H9 (cell line): ENCODE data around the gene RIBC1. TPM values are rescaled to one million over a fixed set of nuclear protein-coding genes. Genes with fewer than 3 reads are reported as not detected.

Source experiments
- DNase-seq: peaks from one replicate; pipeline ENCODE4 v3.0.0-alpha.2; 2017
- H2AFZ ChIP-seq: one replicate; pipeline ENCODE4 v1.6.1; 2013; ENCODE audit warnings: mild to moderate bottlenecking, low read length, control low read depth, moderate library complexity
- H2AK5ac ChIP-seq: 2 replicates; pipeline ENCODE4 v1.6.1; 2013; ENCODE audit warnings: low read length, control low read depth, mixed read lengths; ENCODE audit not compliant: insufficient read length
- H2BK120ac ChIP-seq: one replicate; pipeline ENCODE4 v1.6.1; 2013; ENCODE audit warnings: low read depth, mild to moderate bottlenecking, low read length, control low read depth, inconsistent platforms; ENCODE audit not compliant: poor library complexity, severe bottlenecking
- H2BK12ac ChIP-seq: 2 replicates; pipeline ENCODE4 v1.6.1; 2013; ENCODE audit warnings: low read length, control low read depth, mixed read lengths, low read depth; ENCODE audit not compliant: insufficient read length
- H2BK15ac ChIP-seq: 2 replicates; pipeline ENCODE4 v1.6.1; 2013; ENCODE audit warnings: low read depth, low read length, control low read depth
- H2BK20ac ChIP-seq: one replicate; pipeline ENCODE4 v1.6.1; 2013; ENCODE audit warnings: low read depth, mild to moderate bottlenecking, low read length, control low read depth, inconsistent platforms; ENCODE audit not compliant: poor library complexity, severe bottlenecking
- H2BK5ac ChIP-seq: 2 replicates; pipeline ENCODE4 v1.6.1; 2013; ENCODE audit warnings: low read length, control low read depth, mixed read lengths; ENCODE audit not compliant: insufficient read length
- H3K14ac ChIP-seq: 2 replicates; pipeline ENCODE4 v1.6.1; 2013; ENCODE audit warnings: low read length, control low read depth; ENCODE audit not compliant: insufficient read depth
- H3K18ac ChIP-seq: 2 replicates; pipeline ENCODE4 v1.6.1; 2013; ENCODE audit warnings: low read depth, mild to moderate bottlenecking, mixed read lengths, low read length, control low read depth; ENCODE audit not compliant: insufficient read length
- H3K23ac ChIP-seq: 2 replicates; pipeline ENCODE4 v1.6.1; 2013; ENCODE audit warnings: low read length, control low read depth, mixed read lengths, low read depth; ENCODE audit not compliant: insufficient read length
- H3K23me2 ChIP-seq: 2 replicates; pipeline ENCODE4 v1.6.1; 2013; ENCODE audit warnings: low read depth, mild to moderate bottlenecking, mixed read lengths, low read length, control low read depth; ENCODE audit not compliant: insufficient read length, poor library complexity, severe bottlenecking
- H3K27ac ChIP-seq: 2 replicates; pipeline ENCODE4 v1.5.1; 2013; ENCODE audit warnings: low read length, control low read depth, mixed read lengths, low read depth; ENCODE audit not compliant: insufficient read length
- H3K27me3 ChIP-seq: 2 replicates; pipeline ENCODE4 v1.6.1; 2013; ENCODE audit warnings: low read length, control low read depth, inconsistent platforms; ENCODE audit not compliant: insufficient read depth
- H3K4ac ChIP-seq: 2 replicates; pipeline ENCODE4 v1.6.1; 2013; ENCODE audit warnings: low read depth, mild to moderate bottlenecking, control low read depth, inconsistent platforms, low read length, moderate library complexity
- H3K4me1 ChIP-seq: 2 replicates; pipeline ENCODE4 v1.6.1; 2013; ENCODE audit warnings: low read length, control low read depth, inconsistent platforms; ENCODE audit not compliant: insufficient read depth
- H3K4me2 ChIP-seq: 2 replicates; pipeline ENCODE4 v1.6.1; 2013; ENCODE audit warnings: low read length, control low read depth, mixed read lengths; ENCODE audit not compliant: insufficient read length, insufficient read depth
- H3K56ac ChIP-seq: 2 replicates; pipeline ENCODE4 v1.6.1; 2013; ENCODE audit warnings: low read depth, mild to moderate bottlenecking, mixed read lengths, low read length, control low read depth; ENCODE audit not compliant: insufficient read length
- H3K79me1 ChIP-seq: 2 replicates; pipeline ENCODE4 v1.6.1; 2013; ENCODE audit warnings: low read depth, mild to moderate bottlenecking, moderate library complexity, low read length, control low read depth, inconsistent platforms; ENCODE audit not compliant: insufficient read depth, poor library complexity, severe bottlenecking
- H3K79me2 ChIP-seq: 2 replicates; pipeline ENCODE4 v1.6.1; 2013; ENCODE audit warnings: low read length, control low read depth, inconsistent platforms; ENCODE audit not compliant: insufficient read depth
- H3K9ac ChIP-seq: 2 replicates; pipeline ENCODE4 v1.6.1; 2013; ENCODE audit warnings: low read length, control low read depth, mixed read lengths; ENCODE audit not compliant: insufficient read length; ENCODE audit errors: extremely low read depth
- H3K9me3 ChIP-seq: one replicate; pipeline ENCODE4 v1.6.1; 2013; ENCODE audit warnings: low read depth, low read length, inconsistent platforms; ENCODE audit not compliant: control insufficient read depth
- H3T11ph ChIP-seq: one replicate; pipeline ENCODE4 v1.6.1; 2013; ENCODE audit warnings: mild to moderate bottlenecking, low read length, control low read depth, inconsistent platforms
- H4K20me1 ChIP-seq: one replicate; pipeline ENCODE4 v1.6.1; 2013; ENCODE audit not compliant: control insufficient read depth, insufficient read length, insufficient read depth
- H4K5ac ChIP-seq: 2 replicates; pipeline ENCODE4 v1.6.1; 2013; ENCODE audit warnings: low read depth, mild to moderate bottlenecking, mixed read lengths, low read length, control low read depth; ENCODE audit not compliant: insufficient read length
- H4K8ac ChIP-seq: replicated peaks from 2 replicates; pipeline ENCODE4 v1.6.1; 2013; ENCODE audit warnings: low read length, control low read depth, mixed read lengths, low read depth; ENCODE audit not compliant: insufficient read length
- H4K91ac ChIP-seq: 2 replicates; pipeline ENCODE4 v1.6.1; 2013; ENCODE audit warnings: low read depth, mild to moderate bottlenecking, moderate library complexity, mixed read lengths, low read length, control low read depth; ENCODE audit not compliant: insufficient read length
- H3K27ac Mint-ChIP-seq, 3 experiments: 2 replicates in 2 of 3; 3 replicates in 1 of 3; pipeline ENCODE4 v1.8.0; 2020 to 2021; ENCODE audit warnings: mixed read lengths in 3 of 3, mild to moderate bottlenecking in 1 of 3, moderate library complexity in 1 of 3
- H3K27me3 Mint-ChIP-seq: 2 replicates; pipeline ENCODE4 v1.8.0; 2021; ENCODE audit warnings: low read depth, mild to moderate bottlenecking, moderate library complexity, mixed read lengths
- H3K36me3 Mint-ChIP-seq, 3 experiments: 2 replicates in 2 of 3; 3 replicates in 1 of 3; pipeline ENCODE4 v1.8.0; 2020 to 2021; ENCODE audit warnings: low read depth in 3 of 3, mixed read lengths in 3 of 3; ENCODE audit not compliant: insufficient read depth in 1 of 3
- H3K4me1 Mint-ChIP-seq, 2 experiments: 2 replicates each; pipeline ENCODE4 v1.8.0; 2020; ENCODE audit warnings: mixed read lengths in 2 of 2
- H3K4me3 Mint-ChIP-seq, 2 experiments: 2 replicates in 1 of 2; 3 replicates in 1 of 2; pipeline ENCODE4 v1.8.0; 2020 to 2021; ENCODE audit warnings: mild to moderate bottlenecking in 2 of 2, mixed read lengths in 2 of 2, moderate library complexity in 1 of 2
- H3K9me3 Mint-ChIP-seq, 2 experiments: 2 replicates in 1 of 2; 3 replicates in 1 of 2; pipeline ENCODE4 v1.8.0; 2020; ENCODE audit warnings: mild to moderate bottlenecking in 2 of 2, mixed read lengths in 2 of 2, moderate library complexity in 1 of 2
- WGBS: extraction: QIAGEN DNeasy Blood & Tissue Kit; methylation state at CpG from one replicate; pipeline ENCODE4 v1.1.7; 2013; ENCODE audit warnings: missing lambda C conversion rate, low lambda C conversion rate, mixed read lengths; ENCODE audit not compliant: insufficient read length; ENCODE audit errors: extremely low coverage; 5-methylcytosine and 5-hydroxymethylcytosine counted together
- total RNA-seq: library from RNA; stranded (reverse); gene quantifications from 2 replicates; pipeline ENCODE4 v1.2.1, GENCODE V29; 2021
- TF ChIP-seq, protein P1 (sequence below): fragments of 200-600 bp; sonication (generic); conservative IDR thresholded peaks from 3 replicates; pipeline ENCODE4 v1.8.0; 2021; ENCODE audit warnings: antibody characterized with exemption, mild to moderate bottlenecking

Gene RIBC1
- total RNA-seq, 1 experiment from 2014 or later: 1.2 TPM

- H3K18ac ChIP-seq: no peak overlapping the region
- no peaks in the 10 kb centered on the region for H3K4me1 ChIP-seq
- Mint-ChIP-seq H3K36me3 (peaks cover 13 to 34% (median 25%) of the 10 kb centered on the region in 3 experiments), H3K4me3 (no peak overlapping the region), H3K27me3 (peaks cover 6% of the 10 kb centered on the region), H3K27ac (no peak overlapping the region), H3K4me1 (peaks cover 3 to 7% of the 10 kb centered on the region in 2 experiments; a peak in 3 of 4 replicates), H3K9me3 (peaks cover 78 to 81% of the 10 kb centered on the region in 2 experiments)
- no peak overlapping the region for H4K8ac ChIP-seq
- H3K79me1 ChIP-seq: no peaks in the 10 kb centered on the region
- no peak overlapping the region for H3T11ph ChIP-seq
- no peak overlapping the region for H2BK15ac ChIP-seq
- no peak overlapping the region for H3K9ac ChIP-seq
- TF ChIP-seq, protein P1, sequence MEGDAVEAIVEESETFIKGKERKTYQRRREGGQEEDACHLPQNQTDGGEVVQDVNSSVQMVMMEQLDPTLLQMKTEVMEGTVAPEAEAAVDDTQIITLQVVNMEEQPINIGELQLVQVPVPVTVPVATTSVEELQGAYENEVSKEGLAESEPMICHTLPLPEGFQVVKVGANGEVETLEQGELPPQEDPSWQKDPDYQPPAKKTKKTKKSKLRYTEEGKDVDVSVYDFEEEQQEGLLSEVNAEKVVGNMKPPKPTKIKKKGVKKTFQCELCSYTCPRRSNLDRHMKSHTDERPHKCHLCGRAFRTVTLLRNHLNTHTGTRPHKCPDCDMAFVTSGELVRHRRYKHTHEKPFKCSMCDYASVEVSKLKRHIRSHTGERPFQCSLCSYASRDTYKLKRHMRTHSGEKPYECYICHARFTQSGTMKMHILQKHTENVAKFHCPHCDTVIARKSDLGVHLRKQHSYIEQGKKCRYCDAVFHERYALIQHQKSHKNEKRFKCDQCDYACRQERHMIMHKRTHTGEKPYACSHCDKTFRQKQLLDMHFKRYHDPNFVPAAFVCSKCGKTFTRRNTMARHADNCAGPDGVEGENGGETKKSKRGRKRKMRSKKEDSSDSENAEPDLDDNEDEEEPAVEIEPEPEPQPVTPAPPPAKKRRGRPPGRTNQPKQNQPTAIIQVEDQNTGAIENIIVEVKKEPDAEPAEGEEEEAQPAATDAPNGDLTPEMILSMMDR: no peak
- no peak overlapping the region for H4K5ac ChIP-seq
- H2BK5ac ChIP-seq: no peak overlapping the region
- no peak overlapping the region for H2BK12ac ChIP-seq
- H2AFZ ChIP-seq: no peak overlapping the region
- H3K4me2 ChIP-seq: no peak overlapping the region
- H3K56ac ChIP-seq: no peak overlapping the region
- no peaks in the 10 kb centered on the region; the same call in 1 of the 2 replicates for H3K79me2 ChIP-seq
- no peak overlapping the region for H2BK120ac ChIP-seq
- H3K23ac ChIP-seq: no peak overlapping the region
- no peak for DNase-seq
- H3K27ac ChIP-seq: no peak overlapping the region
- no peak overlapping the region for H3K4ac ChIP-seq
- H3K23me2 ChIP-seq: peaks cover 10% of the 10 kb centered on the region
- no peak overlapping the region for H4K91ac ChIP-seq
- peaks cover 46% of the 10 kb centered on the region for H3K9me3 ChIP-seq
- no peaks in the 10 kb centered on the region for H4K20me1 ChIP-seq
- no peak overlapping the region for H2BK20ac ChIP-seq
- no peak overlapping the region for H3K14ac ChIP-seq
- no peak overlapping the region for H2AK5ac ChIP-seq
- WGBS: no CpG with 5 or more reads among the region's 9 CpGs
- no peaks in the 10 kb centered on the region for H3K27me3 ChIP-seq
Measured at GRCh38 chrX:53430231-53430630, 7.6 kb downstream of the RIBC1 start.
